ENCODE data around the gene BIRC6. TPM values are rescaled to one million over a fixed set of nuclear protein-coding genes. Genes with fewer than 3 reads are reported as not detected.
"Not testable (repeated sequence)": the region's sequence is repeated elsewhere in the genome, so short reads cannot be mapped to it uniquely, and the experiment has no call there.

The BIRC6 gene
- total RNA-seq, 1 experiment from 2014 or later, result 182 TPM

DNA sequence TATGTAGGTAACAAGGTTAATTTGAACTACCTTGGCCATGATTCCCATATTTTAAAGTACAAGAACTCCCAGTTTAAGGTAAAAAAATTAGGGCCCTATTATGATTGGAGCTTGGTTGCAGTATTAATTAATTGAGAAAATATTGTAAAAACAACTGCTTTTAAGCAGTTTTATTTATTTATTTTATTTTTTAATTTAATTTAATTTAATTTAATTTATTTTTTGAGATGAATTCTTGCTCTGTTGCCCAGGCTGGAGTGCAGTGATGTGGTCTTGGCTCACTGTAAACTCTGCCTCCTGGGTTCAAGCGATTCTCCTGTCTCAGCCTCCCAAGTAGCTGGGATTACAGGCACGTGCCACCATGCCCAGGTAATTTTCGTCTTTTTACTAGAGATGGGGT, 8.9 kb downstream of the BIRC6 start:
- H3K27ac ChIP-seq (ENCODE audit: low read length); H3K4me3 ChIP-seq (ENCODE audit: low read length); H3K9me3 ChIP-seq (ENCODE audit: low read length); H3K9me2 ChIP-seq (replicated peaks; ENCODE audit: insufficient read depth, low read length); H3K4me2 ChIP-seq (ENCODE audit: low read depth, low read length, poor library complexity, severe bottlenecking); H3K27me3 ChIP-seq (ENCODE audit: low read length); H3K9ac ChIP-seq (ENCODE audit: low read length); H2AFZ ChIP-seq (ENCODE audit: low read length); DNase-seq: not testable (repeated sequence)
- Histone ChIP-seq H3K36me3 (ENCODE audit: insufficient read depth, low read length) (peaks cover 31% of the 10 kb centered on the region), H3K4me1 (ENCODE audit: low read length) (peaks cover 55% of the 10 kb centered on the region), H3K79me2 (ENCODE audit: low read length) (peaks cover 99% of the 10 kb centered on the region), H4K20me1 (ENCODE audit: insufficient read depth, low read depth, low read length) (peaks cover 38% of the 10 kb centered on the region)

DNA sequence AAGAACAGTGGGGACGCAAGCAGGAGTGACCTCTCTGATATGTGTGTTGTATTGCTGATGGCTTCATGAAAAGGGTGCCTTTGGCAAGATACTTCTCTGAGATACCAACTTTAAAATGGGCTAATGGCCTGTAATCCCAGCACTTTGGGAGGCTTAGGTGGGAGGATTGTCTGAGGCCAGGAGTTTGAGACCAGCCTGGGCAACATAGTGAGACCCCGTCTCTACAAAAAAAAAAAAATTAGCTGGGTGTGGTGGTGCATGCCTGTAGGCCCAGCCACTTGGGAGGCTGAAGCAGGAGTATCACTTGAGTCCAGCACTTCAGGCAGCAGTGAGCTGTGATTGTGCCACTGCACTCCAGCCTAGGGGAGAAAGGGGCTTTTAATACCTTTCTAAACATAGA, 9.8 kb downstream of the BIRC6 start:
- no peak overlapping the region for H3K9ac ChIP-seq (ENCODE audit: low read length)
- peaks cover 99% of the 10 kb centered on the region for H3K79me2 ChIP-seq (ENCODE audit: low read length)
- no peaks in the 10 kb centered on the region for H3K27me3 ChIP-seq (ENCODE audit: low read length)
- no peak for DNase-seq
- no peaks in the 10 kb centered on the region for H3K9me3 ChIP-seq (ENCODE audit: low read length)
- no peak overlapping the region for H3K4me3 ChIP-seq (ENCODE audit: low read length)
- no peak overlapping the region for H2AFZ ChIP-seq (ENCODE audit: low read length)
- peak overlapping the region; percentile 35 for H3K4me2 ChIP-seq (ENCODE audit: low read depth, low read length, poor library complexity, severe bottlenecking)
- H3K36me3 ChIP-seq (ENCODE audit: insufficient read depth, low read length), result peaks cover 26% of the 10 kb centered on the region
- H4K20me1 ChIP-seq (ENCODE audit: insufficient read depth, low read depth, low read length), result peaks cover 39% of the 10 kb centered on the region
- peaks cover 57% of the 10 kb centered on the region for H3K4me1 ChIP-seq (ENCODE audit: low read length)
- no peaks in the 10 kb centered on the region for H3K9me2 ChIP-seq (replicated peaks; ENCODE audit: insufficient read depth, low read length)
- peak overlapping the region; percentile 29; the same call in 1 of the 2 replicates for H3K27ac ChIP-seq (ENCODE audit: low read length)

GRCh38 chr2:32369222-32369621, 12.4 kb downstream of the BIRC6 start:
- peaks cover 55% of the 10 kb centered on the region for H4K20me1 ChIP-seq (ENCODE audit: insufficient read depth, low read depth, low read length)
- no peaks in the 10 kb centered on the region for H3K9me2 ChIP-seq (replicated peaks; ENCODE audit: insufficient read depth, low read length)
- H3K27ac ChIP-seq (ENCODE audit: low read length), result no peak overlapping the region

DNA sequence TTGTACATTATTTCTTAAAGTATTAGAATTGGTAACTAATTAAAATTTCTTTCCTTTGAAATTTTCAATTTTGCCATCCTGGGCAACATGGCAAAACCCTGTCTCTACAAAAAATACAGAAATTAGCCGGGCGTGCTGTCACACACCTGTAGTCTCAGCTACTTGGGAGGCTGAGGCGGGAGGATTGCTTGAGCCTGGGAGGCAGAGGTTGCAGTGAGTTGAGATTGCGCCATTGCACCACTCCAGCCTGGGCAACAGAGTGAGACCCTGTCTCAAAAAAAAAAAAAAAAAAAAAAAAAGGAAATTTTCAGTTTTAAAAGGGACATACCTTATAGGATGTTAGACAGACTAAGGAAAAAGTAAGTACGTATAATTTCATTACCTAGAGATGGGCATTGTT, 14.1 kb downstream of the BIRC6 start:
- H3K27me3 ChIP-seq (ENCODE audit: low read length); H3K4me2 ChIP-seq (ENCODE audit: low read depth, low read length, poor library complexity, severe bottlenecking); DNase-seq; H3K9ac ChIP-seq (ENCODE audit: low read length); H3K9me2 ChIP-seq (replicated peaks; ENCODE audit: insufficient read depth, low read length); H3K9me3 ChIP-seq (ENCODE audit: low read length); H3K27ac ChIP-seq (ENCODE audit: low read length); H2AFZ ChIP-seq (ENCODE audit: low read length); H3K4me3 ChIP-seq (ENCODE audit: low read length): not testable (repeated sequence)
- H3K4me1 ChIP-seq (ENCODE audit: low read length), result peaks cover 31% of the 10 kb centered on the region
- peaks cover 52% of the 10 kb centered on the region for H4K20me1 ChIP-seq (ENCODE audit: insufficient read depth, low read depth, low read length)
- peaks cover 98% of the 10 kb centered on the region for H3K79me2 ChIP-seq (ENCODE audit: low read length)
- peaks cover 15% of the 10 kb centered on the region; the same call in 1 of the 2 replicates for H3K36me3 ChIP-seq (ENCODE audit: insufficient read depth, low read length)

More at GRCh38 chr2:32369222-32369621, 12.4 kb downstream of the BIRC6 start:
- no peak for DNase-seq
- no peak overlapping the region for H3K9ac ChIP-seq (ENCODE audit: low read length)
- H3K4me2 ChIP-seq (ENCODE audit: low read depth, low read length, poor library complexity, severe bottlenecking), result no peak overlapping the region
- H3K9me3 ChIP-seq (ENCODE audit: low read length), result no peaks in the 10 kb centered on the region
- no peaks in the 10 kb centered on the region for H3K27me3 ChIP-seq (ENCODE audit: low read length)
- H3K4me1 ChIP-seq (ENCODE audit: low read length), result peaks cover 38% of the 10 kb centered on the region
- H3K36me3 ChIP-seq (ENCODE audit: insufficient read depth, low read length), result peaks cover 25% of the 10 kb centered on the region
- no peak overlapping the region for H2AFZ ChIP-seq (ENCODE audit: low read length)
- no peak overlapping the region for H3K4me3 ChIP-seq (ENCODE audit: low read length)
- peaks cover 99% of the 10 kb centered on the region for H3K79me2 ChIP-seq (ENCODE audit: low read length)

DNA sequence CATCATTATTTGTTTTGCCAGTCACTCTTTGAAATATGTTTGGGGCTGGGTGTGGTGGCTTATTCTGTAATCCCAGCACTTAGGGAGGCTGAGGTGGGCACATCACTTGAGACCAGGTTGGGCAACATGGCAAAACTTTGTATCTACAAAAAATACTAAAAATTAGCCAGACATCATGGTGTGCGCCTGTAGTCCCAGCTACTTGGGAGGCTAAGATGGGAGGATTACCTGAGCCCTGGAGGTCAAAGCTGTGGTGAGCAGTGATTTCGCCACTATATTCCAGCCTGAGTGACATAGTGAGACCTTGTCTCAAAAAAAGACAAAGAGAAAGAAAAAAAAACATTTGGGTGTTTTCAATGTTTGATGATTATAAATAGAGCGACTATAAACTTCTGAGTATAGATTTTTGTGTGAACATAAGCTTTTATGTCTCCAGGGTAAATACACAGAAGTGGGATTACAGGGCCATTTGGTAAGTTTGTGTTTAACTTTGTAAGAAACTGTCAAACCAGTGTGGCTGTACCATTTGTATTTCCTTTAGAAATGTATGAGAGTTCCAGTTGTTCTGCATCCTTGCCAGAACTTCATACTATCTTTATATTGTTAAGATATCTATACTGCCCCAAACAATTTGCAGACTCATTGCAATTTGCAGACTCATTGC, 15.8 kb downstream of the BIRC6 start:
- Histone ChIP-seq H3K4me3 (ENCODE audit: low read length) (no peak overlapping the region), H3K4me2 (ENCODE audit: low read depth, low read length, poor library complexity, severe bottlenecking) (no peak overlapping the region), H3K4me1 (ENCODE audit: low read length) (peaks cover 36% of the 10 kb centered on the region), H2AFZ (ENCODE audit: low read length) (no peak overlapping the region), H3K9me3 (ENCODE audit: low read length) (no peaks in the 10 kb centered on the region), H3K27ac (ENCODE audit: low read length) (no peak overlapping the region), H3K36me3 (ENCODE audit: insufficient read depth, low read length) (peaks cover 16% of the 10 kb centered on the region; the same call in 1 of the 2 replicates), H3K9me2 (replicated peaks; ENCODE audit: insufficient read depth, low read length) (no peaks in the 10 kb centered on the region), H3K79me2 (ENCODE audit: low read length) (peaks cover 98% of the 10 kb centered on the region), H3K9ac (ENCODE audit: low read length) (no peak overlapping the region), H4K20me1 (ENCODE audit: insufficient read depth, low read depth, low read length) (peaks cover 50% of the 10 kb centered on the region), H3K27me3 (ENCODE audit: low read length) (no peaks in the 10 kb centered on the region)
- DNase-seq, result no peak

DNA sequence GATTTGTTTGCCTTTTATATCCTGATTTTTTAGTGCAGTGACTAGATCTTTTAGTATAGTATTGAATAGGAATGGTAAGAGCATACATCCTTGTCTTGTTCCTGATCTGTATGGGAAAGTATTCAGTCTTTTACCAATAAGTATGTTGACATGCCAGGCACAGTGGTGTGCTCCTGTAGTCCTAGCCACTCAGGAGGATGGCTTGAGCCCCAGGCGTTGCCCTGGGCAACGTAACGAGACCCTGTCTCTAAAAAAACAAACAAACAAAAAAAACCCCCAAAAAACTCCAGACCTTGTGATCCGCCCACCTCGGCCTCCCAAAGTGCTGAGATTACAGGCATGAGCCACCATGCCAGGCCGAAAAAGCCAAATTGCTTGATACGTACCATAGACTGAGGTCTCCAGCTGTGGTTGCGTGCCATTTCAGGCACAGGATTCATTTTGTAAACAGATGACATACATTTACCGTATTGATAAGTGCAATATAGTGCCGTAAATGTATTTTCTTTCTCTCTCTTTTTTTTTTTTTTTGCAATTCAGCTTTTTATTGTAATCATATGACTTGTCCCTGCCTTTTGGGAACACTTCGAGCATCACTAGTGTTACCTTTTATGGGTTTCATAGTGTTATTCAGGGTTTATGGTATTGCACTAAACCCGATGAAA, 18.5 kb downstream of the BIRC6 start:
- peaks cover 40% of the 10 kb centered on the region for H4K20me1 ChIP-seq (ENCODE audit: insufficient read depth, low read depth, low read length)

GRCh38 chr2:32376756-32377155, 19.9 kb downstream of the BIRC6 start:
- H3K27me3 ChIP-seq (ENCODE audit: low read length), result no peaks in the 10 kb centered on the region
- peaks cover 97% of the 10 kb centered on the region for H3K79me2 ChIP-seq (ENCODE audit: low read length)
- no peak overlapping the region for H3K4me3 ChIP-seq (ENCODE audit: low read length)
- H3K27ac ChIP-seq (ENCODE audit: low read length), result no peak overlapping the region
- H4K20me1 ChIP-seq (ENCODE audit: insufficient read depth, low read depth, low read length), result peaks cover 35% of the 10 kb centered on the region
- no peak overlapping the region for H2AFZ ChIP-seq (ENCODE audit: low read length)
- H3K4me1 ChIP-seq (ENCODE audit: low read length), result peaks cover 26% of the 10 kb centered on the region
- H3K4me2 ChIP-seq (ENCODE audit: low read depth, low read length, poor library complexity, severe bottlenecking), result peak overlapping the region; percentile 9
- no peak for DNase-seq
- H3K9ac ChIP-seq (ENCODE audit: low read length), result no peak overlapping the region
- H3K36me3 ChIP-seq (ENCODE audit: insufficient read depth, low read length), result peaks cover 38% of the 10 kb centered on the region; the same call in 1 of the 2 replicates
- H3K9me2 ChIP-seq (replicated peaks; ENCODE audit: insufficient read depth, low read length), result no peaks in the 10 kb centered on the region
- no peaks in the 10 kb centered on the region for H3K9me3 ChIP-seq (ENCODE audit: low read length)

More for the DNA sequence above, 18.5 kb downstream of the BIRC6 start:
- Histone ChIP-seq H3K79me2 (ENCODE audit: low read length) (peaks cover 99% of the 10 kb centered on the region), H3K36me3 (ENCODE audit: insufficient read depth, low read length) (peaks cover 33% of the 10 kb centered on the region; the same call in 1 of the 2 replicates), H3K9me3 (ENCODE audit: low read length) (no peaks in the 10 kb centered on the region), H2AFZ (ENCODE audit: low read length) (no peak overlapping the region), H3K4me2 (ENCODE audit: low read depth, low read length, poor library complexity, severe bottlenecking) (no peak overlapping the region), H3K4me3 (ENCODE audit: low read length) (no peak overlapping the region), H3K27me3 (ENCODE audit: low read length) (no peaks in the 10 kb centered on the region), H3K27ac (ENCODE audit: low read length) (no peak overlapping the region), H3K4me1 (ENCODE audit: low read length) (peaks cover 31% of the 10 kb centered on the region), H3K9ac (ENCODE audit: low read length) (no peak overlapping the region), H3K9me2 (replicated peaks; ENCODE audit: insufficient read depth, low read length) (no peaks in the 10 kb centered on the region)
- no peak for DNase-seq

GRCh38 chr2:32377928-32378327, 21.1 kb downstream of the BIRC6 start:
- Histone ChIP-seq H3K27ac (ENCODE audit: low read length) (no peak overlapping the region), H3K4me3 (ENCODE audit: low read length) (no peak overlapping the region), H4K20me1 (ENCODE audit: insufficient read depth, low read depth, low read length) (peaks cover 29% of the 10 kb centered on the region), H3K4me2 (ENCODE audit: low read depth, low read length, poor library complexity, severe bottlenecking) (no peak overlapping the region), H3K36me3 (ENCODE audit: insufficient read depth, low read length) (peaks cover 41% of the 10 kb centered on the region; the same call in 1 of the 2 replicates), H3K9me2 (replicated peaks; ENCODE audit: insufficient read depth, low read length) (no peaks in the 10 kb centered on the region), H3K9me3 (ENCODE audit: low read length) (no peaks in the 10 kb centered on the region), H3K4me1 (ENCODE audit: low read length) (peaks cover 26% of the 10 kb centered on the region), H3K79me2 (ENCODE audit: low read length) (peaks cover 94% of the 10 kb centered on the region), H3K9ac (ENCODE audit: low read length) (no peak overlapping the region), H2AFZ (ENCODE audit: low read length) (no peak overlapping the region), H3K27me3 (ENCODE audit: low read length) (no peaks in the 10 kb centered on the region)
- DNase-seq, result no peak

Measured in Karpas-422 (cell line).